ENCODE data around the gene LACTB.

LACTB gene

GRCh38 chr15:63181648-63182047, 60.0 kb downstream of the LACTB start:
- no peak for DNase-seq

- no peak for DNase-seq
Measured at GRCh38 chr15:63185206-63185605, 63.5 kb downstream of the LACTB start.

GRCh38 chr15:63186065-63186464, 64.4 kb downstream of the LACTB start:
- no peak for DNase-seq

GRCh38 chr15:63187589-63188226, 66.0 kb downstream of the LACTB start:
- no peak for DNase-seq

GRCh38 chr15:63188247-63188925, 66.7 kb downstream of the LACTB start:
- DNase-seq, result no peak

- DNase-seq, result peak; percentile 96
Measured at GRCh38 chr15:63188926-63189871, 67.5 kb downstream of the LACTB start, which contains the start of gene RAB8B. RAB8B (plus strand) TSS chr15:63189606; CDS start chr15:63189625, 19 bp downstream.

GRCh38 chr15:63189941-63190768, 68.5 kb downstream of the LACTB start:
- DNase-seq, result no peak

- DNase-seq, result no peak
Measured at GRCh38 chr15:63190769-63191649, 69.3 kb downstream of the LACTB start.
